ENCODE measurements around the gene LHFPL3. TPM values are rescaled to one million over a fixed set of nuclear protein-coding genes. Genes with fewer than 3 reads are reported as not detected.

Gene LHFPL3
- total and polyA plus RNA-seq, 9 of the 15 experiments (the other 6 are each of a cell fraction or from before 2014, with no cell fraction given): 0.21 to 0.52 TPM; not detected in 7

DNA sequence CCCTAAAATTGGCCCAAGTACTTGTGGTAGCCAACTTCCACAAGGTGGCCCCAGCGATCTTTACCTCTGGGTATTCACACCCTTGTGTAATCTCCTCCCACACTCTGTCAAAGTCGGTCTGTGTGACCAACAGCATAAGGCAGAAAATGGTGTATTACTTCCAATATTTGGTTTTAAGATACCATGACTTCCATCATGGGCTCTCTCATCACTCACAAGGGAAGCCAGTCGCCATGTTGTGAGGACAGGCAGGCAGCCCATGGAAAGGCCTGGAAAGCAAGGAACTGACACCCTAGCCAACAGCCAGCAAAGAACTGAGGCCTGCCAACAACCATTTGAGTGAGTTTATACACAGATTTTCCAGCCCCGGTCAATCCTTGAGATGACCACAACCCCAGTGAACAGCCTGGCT lies 594.6 kb downstream of the LHFPL3 start (continued):
- TF ChIP-seq ARID3A (IDR thresholded peaks at IDR 0.05; ENCODE audit: borderline replicate concordance, low read depth, low read length) (peak; percentile 55; the same call in 1 of the 2 replicates), COPS2 (conservative IDR thresholded peaks at IDR 0.05) (no peak), CEBPB (tag; IDR thresholded peaks at IDR 0.05) (peak; percentile 93), ZNF764 (CRISPR knock-in tag; IDR thresholded peaks at IDR 0.05; ENCODE audit: low read depth) (no peak), ZNF143 (CRISPR knock-in tag; IDR thresholded peaks at IDR 0.05) (no peak), ZNF592 (IDR thresholded peaks at IDR 0.05) (no peak), SETDB1 (IDR thresholded peaks at IDR 0.05; ENCODE audit: low read length) (no peak), SIRT6 (IDR thresholded peaks at IDR 0.05; ENCODE audit: low read depth, low read length) (no peak), TCF15 (CRISPR knock-in tag; IDR thresholded peaks at IDR 0.05) (no peak), ETS1 (conservative IDR thresholded peaks at IDR 0.05; ENCODE audit: control insufficient read depth, low read depth, low read length) (no peak), ZNF644 (tag; IDR thresholded peaks at IDR 0.05; ENCODE audit: low read depth) (no peak), GATAD2A (IDR thresholded peaks at IDR 0.05) (no peak), SIN3A (IDR thresholded peaks at IDR 0.05; ENCODE audit: borderline replicate concordance in 2 of 2, control insufficient read depth in 1 of 2, low read depth in 2 of 2, low read length in 2 of 2) (no peak), CBX3 (IDR thresholded peaks at IDR 0.05; ENCODE audit: borderline replicate concordance in 1 of 2, low read length in 2 of 2) (0 out of 3 replicates have a peak, but pooled peaks of 1 of the 2 experiments have one; percentile 30)
- TF ChIP-seq, protein P1, sequence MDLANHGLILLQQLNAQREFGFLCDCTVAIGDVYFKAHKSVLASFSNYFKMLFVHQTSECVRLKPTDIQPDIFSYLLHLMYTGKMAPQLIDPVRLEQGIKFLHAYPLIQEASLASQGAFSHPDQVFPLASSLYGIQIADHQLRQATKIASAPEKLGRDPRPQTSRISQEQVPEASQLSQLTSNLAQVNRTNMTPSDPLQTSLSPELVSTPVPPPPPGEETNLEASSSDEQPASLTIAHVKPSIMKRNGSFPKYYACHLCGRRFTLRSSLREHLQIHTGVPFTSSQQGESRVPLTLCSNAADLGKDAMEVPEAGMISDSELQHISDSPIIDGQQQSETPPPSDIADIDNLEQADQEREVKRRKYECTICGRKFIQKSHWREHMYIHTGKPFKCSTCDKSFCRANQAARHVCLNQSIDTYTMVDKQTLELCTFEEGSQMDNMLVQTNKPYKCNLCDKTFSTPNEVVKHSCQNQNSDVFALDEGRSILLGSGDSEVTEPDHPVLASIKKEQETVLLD (IDR thresholded peaks at IDR 0.05): no peak
- TF ChIP-seq, protein P2, sequence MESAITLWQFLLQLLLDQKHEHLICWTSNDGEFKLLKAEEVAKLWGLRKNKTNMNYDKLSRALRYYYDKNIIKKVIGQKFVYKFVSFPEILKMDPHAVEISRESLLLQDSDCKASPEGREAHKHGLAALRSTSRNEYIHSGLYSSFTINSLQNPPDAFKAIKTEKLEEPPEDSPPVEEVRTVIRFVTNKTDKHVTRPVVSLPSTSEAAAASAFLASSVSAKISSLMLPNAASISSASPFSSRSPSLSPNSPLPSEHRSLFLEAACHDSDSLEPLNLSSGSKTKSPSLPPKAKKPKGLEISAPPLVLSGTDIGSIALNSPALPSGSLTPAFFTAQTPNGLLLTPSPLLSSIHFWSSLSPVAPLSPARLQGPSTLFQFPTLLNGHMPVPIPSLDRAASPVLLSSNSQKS (CRISPR knock-in tag; IDR thresholded peaks at IDR 0.05): no peak

Measured in K562 (cell line).